Superior temporal gyrus (tissue), 1 donor: ENCODE data around the gene HOXC9.

Experiments
- DNase-seq: peaks from one replicate; pipeline ENCODE4 v3.0.0-alpha.2; 2016; ENCODE audit errors: extremely low spot score

The HOXC9 gene

GRCh38 chr12:54000116-54001114 is at the start of gene HOXC9:
Gene HOXC9, plus strand, starts transcription at chr12:54000161. Its CDS starts 28 bp downstream, at chr12:54000189.
- DNase-seq: no peak

GRCh38 chr12:53950437-53950773 is 49.6 kb upstream of the HOXC9 start:
- DNase-seq: no peak

GRCh38 chr12:53950789-53951576 is 49.0 kb upstream of the HOXC9 start:
- DNase-seq: no peak

- DNase-seq: no peak
Observed at GRCh38 chr12:53951577-53952334, 48.2 kb upstream of the HOXC9 start.

GRCh38 chr12:53952335-53952694 is 47.6 kb upstream of the HOXC9 start:
- DNase-seq: no peak

- DNase-seq: no peak
Observed at GRCh38 chr12:53952871-53953734, 46.9 kb upstream of the HOXC9 start.

- no peak for DNase-seq
Observed at GRCh38 chr12:53953831-53954693, 45.9 kb upstream of the HOXC9 start.

GRCh38 chr12:53954694-53955035 is 45.3 kb upstream of the HOXC9 start, which contains the start of gene HOXC12:
Gene HOXC12, plus strand, starts transcription at chr12:53954903. Its CDS starts 27 bp downstream, at chr12:53954930.
- no peak for DNase-seq

GRCh38 chr12:53955036-53955775 is 44.8 kb upstream of the HOXC9 start:
- DNase-seq: no peak

GRCh38 chr12:53955776-53956250 is 44.1 kb upstream of the HOXC9 start:
- DNase-seq: no peak

- no peak for DNase-seq
Observed at GRCh38 chr12:53956251-53956887, 43.6 kb upstream of the HOXC9 start.

GRCh38 chr12:53956914-53957536 is 42.9 kb upstream of the HOXC9 start:
- no peak for DNase-seq

GRCh38 chr12:53958128-53958527 is 41.8 kb upstream of the HOXC9 start:
- no peak for DNase-seq

- no peak for DNase-seq
Observed at GRCh38 chr12:53959314-53959713, 40.6 kb upstream of the HOXC9 start.

- no peak for DNase-seq
Observed at GRCh38 chr12:53960187-53961024, 39.6 kb upstream of the HOXC9 start.

- no peak for DNase-seq
Observed at GRCh38 chr12:53961025-53961761, 38.8 kb upstream of the HOXC9 start.

GRCh38 chr12:53963005-53963404 is 37.0 kb upstream of the HOXC9 start:
- no peak for DNase-seq
